Epithelial cell of proximal tubule (primary cell): ENCODE data around the gene SETBP1. TPM values are rescaled to one million over a fixed set of nuclear protein-coding genes. Genes with fewer than 3 reads are reported as not detected.

Experiments used
- DNase-seq: peaks from one replicate; pipeline ENCODE4 v3.0.0-alpha.2; 2011; ENCODE audit warnings: low read depth
- H3K4me3 ChIP-seq: 2 replicates; pipeline ENCODE4 v1.5.1; 2011; ENCODE audit warnings: low read depth, mild to moderate bottlenecking, low read length
- total RNA-seq: library from RNA; depleted of rRNA; stranded (reverse); fragments of >200 nt; gene quantifications from 2 replicates; pipeline ENCODE4 v1.2.3, GENCODE V29; 2015
- TF ChIP-seq, protein P1 (sequence below): conservative IDR thresholded peaks from 2 replicates; pipeline ENCODE4 v1.5.1; 2012; ENCODE audit warnings: low read depth, mild to moderate bottlenecking, low read length

Gene SETBP1
- total RNA-seq, 1 donor from 2014 or later = 2.4 TPM

DNA sequence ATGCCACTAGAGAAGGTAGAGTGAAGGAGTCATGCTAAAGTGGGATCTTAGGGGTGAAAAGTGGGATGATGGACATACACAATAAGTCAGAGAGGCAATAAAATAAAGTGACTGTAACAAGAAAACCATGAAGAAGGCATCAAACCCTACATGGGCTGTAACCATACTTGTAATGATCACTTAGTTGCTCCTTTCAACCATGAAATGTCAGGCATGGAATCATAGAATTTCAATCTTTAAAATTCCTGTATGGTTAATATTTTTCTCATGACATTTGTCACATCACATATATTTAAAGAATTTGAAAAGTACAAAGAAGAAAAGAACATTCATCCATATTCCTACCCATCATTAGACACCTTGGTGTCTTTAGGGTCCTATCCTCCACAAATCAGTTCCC lies 20.9 kb upstream of the SETBP1 start:
- TF ChIP-seq, protein P1, sequence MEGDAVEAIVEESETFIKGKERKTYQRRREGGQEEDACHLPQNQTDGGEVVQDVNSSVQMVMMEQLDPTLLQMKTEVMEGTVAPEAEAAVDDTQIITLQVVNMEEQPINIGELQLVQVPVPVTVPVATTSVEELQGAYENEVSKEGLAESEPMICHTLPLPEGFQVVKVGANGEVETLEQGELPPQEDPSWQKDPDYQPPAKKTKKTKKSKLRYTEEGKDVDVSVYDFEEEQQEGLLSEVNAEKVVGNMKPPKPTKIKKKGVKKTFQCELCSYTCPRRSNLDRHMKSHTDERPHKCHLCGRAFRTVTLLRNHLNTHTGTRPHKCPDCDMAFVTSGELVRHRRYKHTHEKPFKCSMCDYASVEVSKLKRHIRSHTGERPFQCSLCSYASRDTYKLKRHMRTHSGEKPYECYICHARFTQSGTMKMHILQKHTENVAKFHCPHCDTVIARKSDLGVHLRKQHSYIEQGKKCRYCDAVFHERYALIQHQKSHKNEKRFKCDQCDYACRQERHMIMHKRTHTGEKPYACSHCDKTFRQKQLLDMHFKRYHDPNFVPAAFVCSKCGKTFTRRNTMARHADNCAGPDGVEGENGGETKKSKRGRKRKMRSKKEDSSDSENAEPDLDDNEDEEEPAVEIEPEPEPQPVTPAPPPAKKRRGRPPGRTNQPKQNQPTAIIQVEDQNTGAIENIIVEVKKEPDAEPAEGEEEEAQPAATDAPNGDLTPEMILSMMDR = no peak
- no peak for DNase-seq
- no peak overlapping the region for H3K4me3 ChIP-seq

DNA sequence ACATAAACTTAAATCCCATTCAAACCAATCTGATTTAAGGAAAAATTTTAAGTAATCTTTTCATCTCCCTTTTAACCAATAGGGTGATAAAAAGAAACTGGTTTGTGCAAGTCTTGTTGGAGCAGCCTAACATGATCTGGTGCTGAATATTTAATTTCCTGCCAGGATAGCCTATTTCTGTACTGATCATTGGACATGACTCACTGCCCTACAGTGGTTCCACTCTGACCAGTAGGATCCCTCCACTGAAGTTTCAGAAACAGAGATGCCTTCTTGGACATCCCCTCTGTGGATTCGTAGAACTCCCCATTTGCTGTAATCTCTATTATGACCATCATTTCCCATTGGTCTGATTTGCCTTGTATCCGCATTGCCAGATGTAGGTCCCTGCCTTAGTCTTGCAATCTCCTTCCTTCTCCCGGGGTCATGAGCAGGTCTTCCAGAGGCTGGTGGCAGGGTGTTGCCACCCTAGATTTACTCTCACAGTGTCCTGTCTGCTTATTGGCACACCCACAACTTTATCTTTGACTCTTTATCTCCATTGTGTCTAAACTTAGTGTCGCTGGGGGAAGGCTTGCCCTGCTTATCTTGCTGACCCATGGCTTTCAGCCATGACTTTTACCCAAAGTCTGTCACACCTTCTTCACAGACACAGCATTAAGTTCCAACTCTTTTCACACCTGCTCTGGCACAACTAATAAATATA lies 12.3 kb upstream of the SETBP1 start:
- H3K4me3 ChIP-seq = no peak overlapping the region
- TF ChIP-seq, protein P1 = no peak
- DNase-seq = no peak

DNA sequence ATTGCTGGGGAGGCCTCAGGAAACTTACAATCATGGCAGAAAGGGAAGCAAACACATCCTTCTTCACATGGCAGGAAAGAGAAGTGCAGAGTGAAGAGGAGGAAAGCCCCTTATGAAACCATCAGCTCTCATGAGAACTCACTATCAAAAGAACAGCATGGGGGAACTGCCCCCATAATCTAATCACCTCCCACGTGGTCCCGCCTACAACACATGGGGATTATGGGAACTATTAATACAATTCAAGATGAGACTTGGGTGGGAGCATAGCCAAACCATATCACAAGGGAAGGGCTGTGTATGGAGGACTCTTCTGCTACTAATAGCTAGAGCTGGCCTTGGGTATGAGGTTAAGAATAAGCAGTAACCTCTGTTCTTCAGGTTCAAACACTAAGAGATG lies 8.8 kb upstream of the SETBP1 start:
- TF ChIP-seq, protein P1 = no peak
- DNase-seq = no peak
- H3K4me3 ChIP-seq = no peak overlapping the region

DNA sequence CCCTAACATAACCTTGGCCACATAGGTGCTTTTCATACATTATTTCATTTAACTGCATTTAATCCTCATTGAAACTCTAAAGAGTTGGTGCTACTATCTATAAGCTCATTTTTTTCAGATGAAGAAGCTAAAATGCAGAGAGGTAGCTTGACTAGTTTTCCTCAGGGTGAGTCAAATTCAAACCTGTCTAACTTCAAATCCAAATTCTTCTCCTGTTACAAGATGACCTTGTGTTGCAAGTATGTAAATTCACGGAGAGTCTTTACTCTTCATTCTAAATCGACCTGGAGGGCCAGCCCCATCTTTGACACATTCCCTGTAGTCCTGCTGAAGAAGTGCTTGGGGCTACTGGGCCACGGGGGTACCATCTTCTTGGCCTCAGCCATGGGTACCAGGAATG lies 8.2 kb upstream of the SETBP1 start:
- TF ChIP-seq, protein P1 = no peak
- no peak for DNase-seq
- no peak overlapping the region for H3K4me3 ChIP-seq

DNA sequence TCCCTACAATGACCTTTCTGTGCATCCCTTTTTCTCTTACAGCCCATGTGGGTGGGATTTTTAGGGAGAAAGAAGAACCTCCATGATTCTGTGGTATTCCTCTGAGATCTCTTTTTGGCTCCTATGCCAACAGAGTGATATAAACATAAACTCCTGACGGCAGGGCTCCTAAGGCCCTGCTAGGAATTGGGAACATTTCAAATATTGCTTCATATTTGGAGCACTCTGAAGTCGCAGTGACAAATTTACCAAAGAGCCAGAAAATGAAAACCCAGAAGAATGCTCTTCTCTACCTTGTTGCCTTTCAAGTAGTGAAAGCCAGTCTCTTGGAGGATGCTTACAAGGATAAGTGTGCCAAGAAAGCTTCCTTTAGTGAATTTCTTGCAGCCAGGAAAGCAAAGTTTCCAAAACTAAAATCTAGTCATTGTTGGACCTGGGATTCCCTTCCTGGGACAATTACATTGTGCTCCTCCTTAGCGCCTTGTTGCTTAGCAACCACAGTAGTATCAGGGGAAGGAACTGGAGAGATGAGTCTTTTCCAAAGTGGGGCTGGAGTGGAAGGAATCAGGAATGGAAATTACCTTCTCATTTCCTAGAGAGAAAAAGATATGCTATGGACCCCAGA lies 7.3 kb upstream of the SETBP1 start:
- H3K4me3 ChIP-seq = no peak overlapping the region
- no peak for DNase-seq
- TF ChIP-seq, protein P1 = no peak

DNA sequence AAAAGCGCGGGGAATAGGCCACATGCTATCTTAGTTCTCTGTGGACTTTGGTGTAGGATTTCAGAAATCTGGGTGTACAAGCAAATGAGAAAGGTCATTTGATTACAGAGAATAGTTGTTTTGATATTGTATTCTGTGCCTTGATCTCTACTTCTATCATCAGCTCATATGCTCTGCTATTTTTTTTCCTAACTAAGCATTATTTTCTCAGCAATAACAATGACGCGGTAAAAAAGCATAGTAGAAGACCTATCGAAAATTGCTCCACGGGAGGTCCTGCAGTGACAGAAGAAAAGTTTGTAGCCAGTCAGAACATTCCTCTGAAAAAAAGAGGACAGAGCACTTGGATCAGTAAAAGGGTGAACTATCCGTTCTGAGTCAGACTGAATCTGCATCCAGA lies 2.8 kb upstream of the SETBP1 start:
- TF ChIP-seq, protein P1 = no peak
- H3K4me3 ChIP-seq = no peak overlapping the region
- no peak for DNase-seq

DNA sequence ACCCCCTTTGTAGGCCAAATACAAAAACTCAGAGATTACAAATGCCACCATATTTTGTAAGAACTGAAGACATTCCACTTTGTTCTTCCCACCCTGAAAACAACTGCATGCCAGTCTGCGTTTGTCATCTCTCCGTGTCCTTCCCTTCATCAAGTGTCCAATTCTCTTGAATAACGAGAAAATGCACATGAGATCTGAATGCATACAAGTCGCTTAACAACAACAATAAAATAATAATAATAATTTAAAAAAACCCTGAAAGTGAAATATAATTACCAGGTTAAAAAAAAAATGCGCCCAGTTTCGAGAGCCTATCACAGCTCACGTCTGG lies 2.0 kb upstream of the SETBP1 start:
- peak overlapping the region; percentile 78 for H3K4me3 ChIP-seq
- no peak for DNase-seq
- TF ChIP-seq, protein P1 = no peak
